HG03565 (cell line): ENCODE data around the gene THUMPD2.
"Not testable (repeated sequence)": the region's sequence is repeated elsewhere in the genome, so short reads cannot be mapped to it uniquely, and the experiment has no call there.

Source experiments
- ATAC-seq: cut with Tn5 transposase; IDR thresholded peaks from one replicate; pipeline ENCODE4 v1.9.1; 2021; ENCODE audit warnings: mild to moderate bottlenecking, moderate library complexity; ENCODE audit not compliant: unreplicated experiment

THUMPD2 gene

GRCh38 chr2:39778775-39779340 is at the start of gene THUMPD2:
Gene THUMPD2 (minus strand): TSS chr2:39779258. CDS start chr2:39779239, 19 bp downstream.
- peak; percentile 77 for ATAC-seq

GRCh38 chr2:39821871-39822270 is 42.8 kb upstream of the THUMPD2 start:
- no peak for ATAC-seq

GRCh38 chr2:39816845-39817244 is 37.8 kb upstream of the THUMPD2 start:
- no peak for ATAC-seq

- no peak for ATAC-seq
Measured at GRCh38 chr2:39816428-39816827, 37.4 kb upstream of the THUMPD2 start.

- ATAC-seq: no peak
Measured at GRCh38 chr2:39805936-39806608, 27.0 kb upstream of the THUMPD2 start.

- ATAC-seq: no peak
Measured at GRCh38 chr2:39803839-39804238, 24.8 kb upstream of the THUMPD2 start.

GRCh38 chr2:39800752-39801151 is 21.7 kb upstream of the THUMPD2 start:
- ATAC-seq: no peak

- no peak for ATAC-seq
Measured at GRCh38 chr2:39796134-39796533, 17.1 kb upstream of the THUMPD2 start.

- ATAC-seq: not testable (repeated sequence)
Measured at GRCh38 chr2:39790216-39790818, 11.3 kb upstream of the THUMPD2 start.

GRCh38 chr2:39787950-39788349 is 8.9 kb upstream of the THUMPD2 start:
- no peak for ATAC-seq

GRCh38 chr2:39786761-39787522 is 7.9 kb upstream of the THUMPD2 start:
- ATAC-seq: no peak

- no peak for ATAC-seq
Measured at GRCh38 chr2:39782591-39782990, 3.5 kb upstream of the THUMPD2 start.

- no peak for ATAC-seq
Measured at GRCh38 chr2:39781697-39782096, 2.6 kb upstream of the THUMPD2 start.

GRCh38 chr2:39780825-39781600 is 2.0 kb upstream of the THUMPD2 start:
- no peak for ATAC-seq

GRCh38 chr2:39779927-39780326 is 869 bp upstream of the THUMPD2 start:
- no peak for ATAC-seq

GRCh38 chr2:39779341-39779851 is 338 bp upstream of the THUMPD2 start:
- ATAC-seq: no peak

- no peak for ATAC-seq
Measured at GRCh38 chr2:39778233-39778632, 825 bp downstream of the THUMPD2 start.

GRCh38 chr2:39772812-39773152 is 6.3 kb downstream of the THUMPD2 start:
- no peak for ATAC-seq

- ATAC-seq: no peak
Measured at GRCh38 chr2:39772086-39772811, 6.8 kb downstream of the THUMPD2 start.

- ATAC-seq: no peak
Measured at GRCh38 chr2:39762448-39762847, 16.6 kb downstream of the THUMPD2 start.
